Activated CD8-positive, alpha-beta memory T cell treated with anti-CD3 and anti-CD28 coated beads, Interleukin-2, amount 50 U/mL, for 4 hours (primary cell): ENCODE data around the gene KIF20B.
A peak's percentile ranks its signal among the peaks of the same experiment; 100 is the strongest.

Source experiments
- DNase-seq: peaks from one replicate; pipeline ENCODE4 v3.0.0-alpha.2; 2020

The KIF20B gene

GRCh38 chr10:89701242-89702120 lies at the start of gene KIF20B:
TSS of gene KIF20B (plus strand) at chr10:89701590. CDS start at chr10:89705295, 3,705 bp downstream.
- peak; percentile 93 for DNase-seq

- no peak for DNase-seq
Measured at GRCh38 chr10:89651916-89652573, 49.3 kb upstream of the KIF20B start.

- DNase-seq: no peak
Measured at GRCh38 chr10:89652806-89653370, 48.5 kb upstream of the KIF20B start.

GRCh38 chr10:89653410-89653869 lies 48.0 kb upstream of the KIF20B start:
- DNase-seq: no peak

- no peak for DNase-seq
Measured at GRCh38 chr10:89655722-89656121, 45.7 kb upstream of the KIF20B start.

GRCh38 chr10:89657302-89657701 lies 44.1 kb upstream of the KIF20B start:
- DNase-seq: no peak

GRCh38 chr10:89659143-89660131 lies 42.0 kb upstream of the KIF20B start:
- no peak for DNase-seq

- no peak for DNase-seq
Measured at GRCh38 chr10:89662596-89662995, 38.8 kb upstream of the KIF20B start.

- no peak for DNase-seq
Measured at GRCh38 chr10:89663144-89663543, 38.2 kb upstream of the KIF20B start.

GRCh38 chr10:89664203-89664602 lies 37.2 kb upstream of the KIF20B start:
- no peak for DNase-seq

- DNase-seq: no peak
Measured at GRCh38 chr10:89665302-89665701, 36.1 kb upstream of the KIF20B start.

GRCh38 chr10:89666138-89666537 lies 35.3 kb upstream of the KIF20B start:
- no peak for DNase-seq

GRCh38 chr10:89668386-89669071 lies 32.9 kb upstream of the KIF20B start:
- DNase-seq: no peak

- DNase-seq: no peak
Measured at GRCh38 chr10:89669985-89670384, 31.4 kb upstream of the KIF20B start.

- no peak for DNase-seq
Measured at GRCh38 chr10:89670926-89671325, 30.5 kb upstream of the KIF20B start.

- no peak for DNase-seq
Measured at GRCh38 chr10:89677341-89677740, 24.0 kb upstream of the KIF20B start.

GRCh38 chr10:89679986-89680385 lies 21.4 kb upstream of the KIF20B start:
- DNase-seq: no peak

- no peak for DNase-seq
Measured at GRCh38 chr10:89683883-89684282, 17.5 kb upstream of the KIF20B start.

GRCh38 chr10:89684604-89685003 lies 16.8 kb upstream of the KIF20B start:
- DNase-seq: no peak

GRCh38 chr10:89685936-89686335 lies 15.5 kb upstream of the KIF20B start:
- no peak for DNase-seq

- DNase-seq: no peak
Measured at GRCh38 chr10:89690027-89690426, 11.4 kb upstream of the KIF20B start.

- no peak for DNase-seq
Measured at GRCh38 chr10:89692416-89692815, 9.0 kb upstream of the KIF20B start.
